Measurements from ENCODE around the gene TBL1X.

- TF ChIP-seq CTCF (IDR thresholded peaks at IDR 0.05): no peak
- no peak for TF ChIP-seq POLR2A (IDR thresholded peaks at IDR 0.05)
Observed at GRCh38 chrX:9492901-9493300, 28.0 kb downstream of the TBL1X start.
